Tibial artery (tissue), 4 donors: ENCODE results near the gene TROAP.
"Not testable (repeated sequence)": the region's sequence is repeated elsewhere in the genome, so short reads cannot be mapped to it uniquely, and the experiment has no call there.

ENCODE experiments used
- DNase-seq, 2 donors: peaks; one replicate each; pipeline ENCODE4 v3.0.0-alpha.2; 2019
- H3K27ac ChIP-seq, 2 donors: fragments of 200-600 bp; sonication (generic) in 1 of 2; 1 replicate in 1 of 2; 2 replicates in 1 of 2; pipeline ENCODE4 v1.5.1; 2018 to 2019; ENCODE audit warnings: mild to moderate bottlenecking in 1 of 2
- H3K27me3 ChIP-seq, 2 donors: fragments of 200-600 bp; sonication (generic) in 1 of 2; one replicate each; pipeline versions ENCODE4 v1.5.1 to v1.6.0; 2016 to 2019
- H3K36me3 ChIP-seq, 3 donors: fragments of 200-600 bp; sonication (generic) in 2 of 3; one replicate each; pipeline ENCODE4 v1.5.1; 2016 to 2019; ENCODE audit warnings: mild to moderate bottlenecking in 2 of 3
- H3K4me1 ChIP-seq, 4 donors: fragments of 200-600 bp; sonication (generic) in 2 of 4; 1 replicate in 3 of 4; 2 replicates in 1 of 4; pipeline ENCODE4 v1.5.1; 2016 to 2019
- H3K4me3 ChIP-seq, 2 donors: fragments of 200-600 bp; sonication (generic) in 1 of 2; 1 replicate in 1 of 2; 2 replicates in 1 of 2; pipeline ENCODE4 v1.5.1; 2018 to 2019; ENCODE audit warnings: mild to moderate bottlenecking in 2 of 2
- H3K9me3 ChIP-seq, 3 donors: fragments of 200-600 bp; sonication (generic) in 1 of 3; one replicate each; pipeline ENCODE4 v1.5.1; 2016 to 2019
- CTCF ChIP-seq, 2 experiments: fragments of 200-600 bp in 1 of 2; fragments of 450-650 bp in 1 of 2; IDR thresholded peaks; one replicate each; pipeline ENCODE4 v1.5.1; 2017 to 2019; ENCODE audit warnings: antibody characterized with exemption in 2 of 2, mild to moderate bottlenecking in 1 of 2, moderate library complexity in 1 of 2
- intact Hi-C: fragments of 100-400 bp; cut with DNase I; formaldehyde crosslinking; loops from one replicate; pipeline ENCODE4 v1.15.0; 2023; ENCODE audit warnings: low total_unique reads

Gene TROAP

GRCh38 chr12:49369411-49370145 is 46.5 kb downstream of the TROAP start:
- DNase-seq, result no peak
- H3K27me3 ChIP-seq, result no peaks in the 10 kb centered on the region
- no peak overlapping the region for H3K4me3 ChIP-seq
- H3K36me3 ChIP-seq, result no peaks in the 10 kb centered on the region
- TF ChIP-seq CTCF (IDR thresholded peaks at IDR 0.05), result peak; percentile 27
- intact Hi-C loops, result loop anchor here (5.0 kb wide), 1 partner anchor 373 kb away; the partner anchor contains the start of gene TMBIM6
- H3K27ac ChIP-seq, result peak overlapping the region; percentile 38 to 43
- H3K4me1 ChIP-seq, result peaks cover 0 to 28% (median 16%) of the 10 kb centered on the region in 4 donors
- no peaks in the 10 kb centered on the region for H3K9me3 ChIP-seq

GRCh38 chr12:49370539-49370938 is 47.5 kb downstream of the TROAP start:
- H3K4me1 ChIP-seq, result peaks cover 0 to 27% (median 16%) of the 10 kb centered on the region in 4 donors
- H3K27ac ChIP-seq, result no peak overlapping the region
- no peak for DNase-seq
- no peaks in the 10 kb centered on the region for H3K36me3 ChIP-seq
- no peaks in the 10 kb centered on the region for H3K27me3 ChIP-seq
- intact Hi-C loops, result no loop called here
- H3K9me3 ChIP-seq, result no peaks in the 10 kb centered on the region
- no peak for TF ChIP-seq CTCF (IDR thresholded peaks at IDR 0.05)
- no peak overlapping the region for H3K4me3 ChIP-seq

GRCh38 chr12:49375406-49375805 is 52.4 kb downstream of the TROAP start:
- no peak for DNase-seq
- no peaks in the 10 kb centered on the region for H3K27me3 ChIP-seq
- no peaks in the 10 kb centered on the region for H3K9me3 ChIP-seq
- H3K4me3 ChIP-seq, result no peak overlapping the region
- no peak overlapping the region for H3K27ac ChIP-seq
- H3K36me3 ChIP-seq, result no peaks in the 10 kb centered on the region
- H3K4me1 ChIP-seq, result no peaks in the 10 kb centered on the region
- intact Hi-C loops, result no loop called here
- no peak for TF ChIP-seq CTCF (IDR thresholded peaks at IDR 0.05)

- Histone ChIP-seq H3K36me3 (no peaks in the 10 kb centered on the region), H3K4me1 (no peaks in the 10 kb centered on the region), H3K9me3 (no peaks in the 10 kb centered on the region), H3K4me3 (no peak overlapping the region), H3K27ac (no peak overlapping the region), H3K27me3 (no peaks in the 10 kb centered on the region)
- DNase-seq, result no peak
- no peak for TF ChIP-seq CTCF (IDR thresholded peaks at IDR 0.05)
- intact Hi-C loops, result no loop called here
Measured at GRCh38 chr12:49377386-49377785, 54.3 kb downstream of the TROAP start.

GRCh38 chr12:49380184-49380583 is 57.1 kb downstream of the TROAP start:
- intact Hi-C loops, DNase-seq, H3K4me1 ChIP-seq, H3K27me3 ChIP-seq, H3K27ac ChIP-seq, H3K36me3 ChIP-seq, H3K9me3 ChIP-seq, H3K4me3 ChIP-seq: not testable (repeated sequence)
